Superior temporal gyrus (tissue), 1 donor: ENCODE data around the gene NTRK2.
A peak's percentile ranks its signal among the peaks of the same experiment; 100 is the strongest.

Source experiments
- DNase-seq: peaks from one replicate; pipeline ENCODE4 v3.0.0-alpha.2; 2016; ENCODE audit errors: extremely low spot score

NTRK2 gene

GRCh38 chr9:84780385-84780784 lies 110.9 kb downstream of the NTRK2 start:
- no peak for DNase-seq

GRCh38 chr9:84781458-84781857 lies 111.9 kb downstream of the NTRK2 start:
- peak; percentile 63 for DNase-seq

- DNase-seq, result no peak
These were observed 112.7 kb downstream of the NTRK2 start for GRCh38 chr9:84781931-84782866.

GRCh38 chr9:84785792-84786547 lies 116.4 kb downstream of the NTRK2 start:
- DNase-seq, result no peak

- DNase-seq, result no peak
These were observed 119.4 kb downstream of the NTRK2 start for GRCh38 chr9:84788803-84789462.

- DNase-seq, result no peak
These were observed 119.9 kb downstream of the NTRK2 start for GRCh38 chr9:84789463-84789830.

GRCh38 chr9:84791643-84792042 lies 122.1 kb downstream of the NTRK2 start:
- no peak for DNase-seq

- DNase-seq, result no peak
These were observed 123.7 kb downstream of the NTRK2 start for GRCh38 chr9:84793251-84793650.

GRCh38 chr9:84794981-84795637 lies 125.6 kb downstream of the NTRK2 start:
- no peak for DNase-seq

GRCh38 chr9:84796404-84796803 lies 126.9 kb downstream of the NTRK2 start:
- DNase-seq, result no peak

- no peak for DNase-seq
These were observed 129.7 kb downstream of the NTRK2 start for GRCh38 chr9:84799251-84799650.

- no peak for DNase-seq
These were observed 135.6 kb downstream of the NTRK2 start for GRCh38 chr9:84804951-84805694.

- DNase-seq, result no peak
These were observed 137.9 kb downstream of the NTRK2 start for GRCh38 chr9:84807431-84807830.

- DNase-seq, result no peak
These were observed 138.4 kb downstream of the NTRK2 start for GRCh38 chr9:84807870-84808390.

GRCh38 chr9:84808416-84808815 lies 138.9 kb downstream of the NTRK2 start:
- DNase-seq, result no peak

- DNase-seq, result no peak
These were observed 141.7 kb downstream of the NTRK2 start for GRCh38 chr9:84811072-84811750.

- no peak for DNase-seq
These were observed 142.2 kb downstream of the NTRK2 start for GRCh38 chr9:84811751-84812074.

- no peak for DNase-seq
These were observed 142.8 kb downstream of the NTRK2 start for GRCh38 chr9:84812355-84812754.

- DNase-seq, result no peak
These were observed 143.3 kb downstream of the NTRK2 start for GRCh38 chr9:84812847-84813246.

GRCh38 chr9:84815554-84815953 lies 146.0 kb downstream of the NTRK2 start:
- DNase-seq, result no peak
